ENCODE results near the gene NLGN3.

GRCh38 chrX:71183341-71183740, 38.7 kb downstream of the NLGN3 start:
- TF ChIP-seq YY1 (IDR thresholded peaks at IDR 0.05; ENCODE audit: insufficient read depth, insufficient read length) (no peak), ZNF274 (IDR thresholded peaks at IDR 0.05; ENCODE audit: low read depth, low read length) (no peak), SUZ12 (IDR thresholded peaks at IDR 0.05; ENCODE audit: extremely low read depth, insufficient read depth, insufficient read length) (no peak)
